ENCODE measurements around the gene KITLG.
"Not testable (repeated sequence)": the region's sequence is repeated elsewhere in the genome, so short reads cannot be mapped to it uniquely, and the experiment has no call there.

GRCh38 chr12:88507851-88508250 is 72.4 kb downstream of the KITLG start:
- not testable (repeated sequence) for TF ChIP-seq MAX (IDR thresholded peaks at IDR 0.05); CEBPB (IDR thresholded peaks at IDR 0.05; ENCODE audit: low read depth); CTCF (IDR thresholded peaks at IDR 0.05 in 2 of 3, conservative IDR thresholded peaks at IDR 0.05 in 1 of 3; ENCODE audit: borderline replicate concordance in 1 of 3, insufficient read depth in 1 of 3, low read depth in 2 of 3, low read length in 2 of 3); EGR1 (IDR thresholded peaks at IDR 0.05; ENCODE audit: low read depth); POLR2A (IDR thresholded peaks at IDR 0.05; ENCODE audit: borderline replicate concordance, extremely low read depth, insufficient read depth, insufficient read length); SIN3A (IDR thresholded peaks at IDR 0.05; ENCODE audit: low read depth)

Measured in HCT116 (cell line).